HG02588 (cell line): ENCODE results near the gene GTF2H4.
"Not testable (repeated sequence)": the region's sequence is repeated elsewhere in the genome, so short reads cannot be mapped to it uniquely, and the experiment has no call there.

ENCODE experiments used
- ATAC-seq: cut with Tn5 transposase; IDR thresholded peaks from one replicate; pipeline ENCODE4 v1.9.1; 2021; ENCODE audit warnings: mild to moderate bottlenecking, moderate library complexity; ENCODE audit not compliant: unreplicated experiment

Gene GTF2H4

GRCh38 chr6:30893666-30894065, 14.3 kb upstream of the GTF2H4 start:
- ATAC-seq, result no peak

- no peak for ATAC-seq
Observed at GRCh38 chr6:30894381-30894780, 13.6 kb upstream of the GTF2H4 start.

GRCh38 chr6:30894935-30895334, 13.1 kb upstream of the GTF2H4 start:
- no peak for ATAC-seq

GRCh38 chr6:30895343-30895742, 12.7 kb upstream of the GTF2H4 start:
- no peak for ATAC-seq

GRCh38 chr6:30896541-30896940, 11.5 kb upstream of the GTF2H4 start:
- ATAC-seq, result no peak

GRCh38 chr6:30897882-30898281, 10.1 kb upstream of the GTF2H4 start:
- no peak for ATAC-seq

GRCh38 chr6:30898750-30899360, 9.2 kb upstream of the GTF2H4 start:
- ATAC-seq, result no peak

GRCh38 chr6:30900863-30901417, 7.1 kb upstream of the GTF2H4 start:
- no peak for ATAC-seq

- no peak for ATAC-seq
Observed at GRCh38 chr6:30901436-30901835, 6.6 kb upstream of the GTF2H4 start.

GRCh38 chr6:30902196-30902595, 5.8 kb upstream of the GTF2H4 start:
- not testable (repeated sequence) for ATAC-seq

- ATAC-seq, result no peak
Observed at GRCh38 chr6:30902709-30903108, 5.3 kb upstream of the GTF2H4 start.

- no peak for ATAC-seq
Observed at GRCh38 chr6:30903236-30903635, 4.8 kb upstream of the GTF2H4 start.

GRCh38 chr6:30907290-30907757, 683 bp upstream of the GTF2H4 start:
- not testable (repeated sequence) for ATAC-seq

GRCh38 chr6:30908700-30909099, 693 bp downstream of the GTF2H4 start:
- ATAC-seq, result no peak

GRCh38 chr6:30910473-30910872, 2.5 kb downstream of the GTF2H4 start:
- not testable (repeated sequence) for ATAC-seq

GRCh38 chr6:30912746-30913520, 4.9 kb downstream of the GTF2H4 start:
- no peak for ATAC-seq

- ATAC-seq, result peak; percentile 17
Observed at GRCh38 chr6:30913721-30914075, 5.7 kb downstream of the GTF2H4 start.

GRCh38 chr6:30914076-30914853, 6.3 kb downstream of the GTF2H4 start, which contains the start of gene VARS2:
Gene VARS2 (plus strand): TSS chr6:30914238. CDS start chr6:30914837, 599 bp downstream.
- ATAC-seq, result peak; percentile 90

GRCh38 chr6:30914854-30915590, 7.0 kb downstream of the GTF2H4 start:
- ATAC-seq, result no peak

GRCh38 chr6:30915591-30915946, 7.6 kb downstream of the GTF2H4 start:
- no peak for ATAC-seq

- no peak for ATAC-seq
Observed at GRCh38 chr6:30917041-30917440, 9.0 kb downstream of the GTF2H4 start.
